ENCODE results near the gene EMID1. TPM values are rescaled to one million over a fixed set of nuclear protein-coding genes. Genes with fewer than 3 reads are reported as not detected.

The EMID1 gene
- total RNA-seq, 2 donors from 2014 or later = 0.52 to 1.8 TPM

DNA sequence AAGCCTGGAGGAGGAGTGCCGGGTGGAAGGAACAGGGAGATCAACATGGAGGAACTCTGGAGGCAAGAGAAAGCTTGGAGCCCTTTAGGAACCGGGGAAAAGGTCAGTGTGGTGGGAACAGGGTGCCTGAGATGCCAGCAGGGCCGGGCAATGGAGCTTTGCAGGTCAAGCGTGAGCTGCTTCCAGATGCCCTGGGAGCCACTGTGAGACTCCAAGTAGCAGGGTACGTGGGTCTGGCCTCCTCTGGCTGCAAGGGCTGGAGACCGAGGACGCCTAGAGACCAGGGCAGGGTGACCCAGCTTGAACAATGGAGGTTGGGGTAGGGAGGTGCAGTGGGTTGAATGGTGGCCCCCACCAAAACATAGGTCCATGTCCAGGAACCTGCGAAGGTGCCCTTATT, 15.6 kb upstream of the EMID1 start:
- DNase-seq = no peak

DNA sequence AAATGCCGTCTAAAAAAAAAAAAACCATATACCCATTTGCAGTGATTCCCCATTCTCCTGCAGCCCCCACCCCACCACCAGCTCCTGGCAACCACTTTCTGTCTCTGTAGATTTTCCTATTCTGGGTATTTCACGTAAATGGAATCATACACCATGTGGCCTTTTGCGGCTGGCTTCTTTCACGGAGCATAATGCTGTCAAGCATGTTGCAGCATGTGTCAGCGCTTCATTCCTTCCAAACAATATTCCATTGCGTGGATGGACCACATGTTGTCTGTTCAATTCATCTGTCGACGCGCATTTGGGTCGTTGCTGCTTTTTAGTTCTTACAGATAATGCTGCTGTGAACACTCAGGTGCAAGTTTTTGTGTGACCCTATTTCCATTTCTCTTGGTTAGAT, 14.8 kb upstream of the EMID1 start:
- no peak for ATAC-seq
- DNase-seq = no peak
- intact Hi-C loops (cut with DNase I) = no loop called here

More for the DNA sequence above, 15.6 kb upstream of the EMID1 start:
- intact Hi-C loops (cut with DNase I) = no loop called here
- no peak for ATAC-seq

DNA sequence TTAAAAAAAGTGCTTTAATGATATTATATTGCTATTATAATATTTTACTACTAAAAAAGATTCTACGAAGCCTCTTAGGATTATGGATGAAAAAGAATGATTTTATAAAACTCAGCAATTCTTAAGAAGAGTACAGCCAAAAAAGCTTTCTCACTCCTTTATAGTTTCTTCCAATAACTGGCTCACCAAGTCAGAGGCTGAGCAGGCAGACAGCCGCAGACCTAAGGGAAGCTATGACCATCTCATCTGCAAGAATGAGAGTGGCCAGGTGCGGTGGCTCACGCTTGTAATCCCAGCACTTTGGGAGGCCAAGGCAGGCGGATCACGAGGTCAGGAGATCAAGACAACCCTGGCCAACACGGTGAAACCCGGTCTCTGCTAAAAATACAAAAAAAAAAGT, 12.7 kb upstream of the EMID1 start:
- no peak for DNase-seq
- no peak for ATAC-seq
- intact Hi-C loops (cut with DNase I) = no loop called here

DNA sequence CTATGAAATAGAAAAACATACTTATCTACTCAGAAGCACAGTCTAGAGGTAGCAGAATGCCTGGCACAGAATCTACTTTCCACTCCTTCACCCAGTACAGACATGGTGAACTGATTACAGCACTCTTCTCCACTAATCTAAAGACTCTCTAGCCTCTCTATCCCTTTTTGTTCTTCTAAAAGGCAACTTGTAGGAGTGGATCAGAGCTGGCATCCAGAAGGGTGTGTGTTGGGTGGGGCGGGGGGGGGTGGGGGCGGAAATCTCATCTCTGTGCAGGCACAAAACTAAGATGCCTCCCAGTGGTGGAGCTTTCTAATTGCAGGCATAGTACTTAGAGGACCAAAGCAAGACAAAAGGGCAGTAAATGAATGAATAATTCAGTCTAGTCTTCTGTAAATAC, 11.5 kb upstream of the EMID1 start:
- ATAC-seq = no peak
- intact Hi-C loops (cut with DNase I) = no loop called here
- no peak for DNase-seq

DNA sequence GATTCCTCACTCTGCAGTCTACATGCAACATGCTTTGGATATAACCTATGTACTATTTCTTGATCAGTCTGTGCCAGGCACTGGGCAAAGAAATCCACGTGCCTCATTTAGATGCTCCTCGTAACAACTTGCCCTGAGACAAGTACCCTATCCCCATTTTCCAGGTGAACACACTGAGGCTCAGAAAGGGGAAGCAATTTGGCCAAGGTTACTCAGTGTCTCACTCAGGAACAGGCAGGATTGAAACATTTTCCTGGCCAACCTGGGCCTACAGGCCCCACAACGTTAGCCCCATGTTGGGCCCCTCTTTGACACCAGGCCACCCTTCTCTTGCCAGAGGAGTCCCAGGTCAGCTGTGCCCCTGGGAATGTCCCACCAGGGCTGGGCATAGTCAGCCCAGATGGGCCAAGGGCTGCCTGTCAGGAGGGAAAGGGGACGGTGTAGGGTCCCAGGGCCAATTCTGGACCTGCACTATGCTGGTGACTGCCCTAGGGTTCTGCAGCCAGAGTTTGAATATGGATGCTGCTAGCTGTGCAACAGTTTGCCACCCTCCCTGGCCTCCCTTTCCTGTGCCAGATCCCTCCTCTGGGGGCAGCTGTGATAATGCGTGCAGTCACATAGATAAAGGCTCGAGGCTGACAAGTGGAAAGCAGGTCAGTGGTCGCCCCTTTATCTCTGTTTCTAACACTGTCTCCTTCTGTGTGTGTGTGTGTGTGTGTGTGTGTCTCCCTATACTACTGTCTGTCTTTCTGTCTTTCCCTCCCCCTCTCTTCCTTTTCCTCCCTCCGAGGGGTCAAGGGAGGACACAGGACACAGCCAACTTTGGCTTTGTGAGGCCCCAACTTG, 10.4 kb upstream of the EMID1 start:
- intact Hi-C loops (cut with DNase I) = no loop called here
- DNase-seq (no peak), ATAC-seq (peak; percentile 60 to 63)

DNA sequence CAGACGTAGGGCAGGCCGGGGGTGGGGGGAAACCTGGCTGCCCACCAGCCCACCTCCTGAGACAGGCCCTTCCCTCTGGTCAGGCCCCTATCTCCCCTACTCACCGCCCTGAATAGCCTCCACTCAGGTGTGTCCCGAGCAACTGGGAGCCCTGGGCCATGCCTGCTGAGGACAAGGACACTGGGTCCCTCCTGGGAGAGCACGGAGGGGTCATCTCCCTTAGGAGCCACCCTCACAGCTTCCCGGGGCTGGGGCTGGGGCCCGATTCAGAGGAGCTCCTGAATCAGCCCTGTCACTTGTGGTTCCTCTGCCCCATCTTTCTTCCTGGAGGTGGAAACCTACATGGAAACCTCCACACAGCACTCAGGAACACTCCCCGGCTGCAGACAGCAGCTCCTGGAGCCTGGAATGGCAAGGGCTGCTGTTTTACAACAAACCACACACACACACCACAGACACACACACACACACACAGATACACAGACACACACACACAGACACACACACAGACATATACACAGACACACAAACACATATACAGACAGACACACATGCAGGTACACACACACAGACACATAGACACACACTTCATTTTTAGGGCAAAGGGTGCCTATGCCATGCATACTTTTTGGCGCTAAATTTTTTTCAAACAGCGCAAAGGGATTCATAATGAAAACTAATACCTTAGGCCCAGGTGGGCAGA, 9.6 kb upstream of the EMID1 start:
- DNase-seq (no peak), ATAC-seq (peak in 1 of 2 donors; percentile 51)
- intact Hi-C loops (cut with DNase I) = no loop called here

DNA sequence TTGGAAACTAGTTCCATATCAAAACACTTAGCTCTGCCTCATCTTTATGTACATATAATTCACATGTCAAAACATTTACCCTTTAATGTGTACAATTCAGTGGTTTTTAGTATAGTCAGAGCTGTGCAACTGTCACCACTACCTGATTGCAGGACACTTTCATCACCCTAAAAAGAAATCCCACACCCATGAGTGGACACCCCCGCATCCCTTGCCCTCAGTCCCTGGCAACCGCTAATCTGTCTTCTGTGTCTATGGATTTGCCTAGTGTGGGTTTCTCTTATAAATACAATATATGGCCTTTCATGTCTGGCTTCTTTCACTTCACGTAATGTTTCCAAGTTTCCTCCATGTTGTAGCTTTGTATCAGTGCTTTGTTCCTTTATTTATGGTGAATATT, 8.6 kb upstream of the EMID1 start:
- ATAC-seq (no peak), DNase-seq (no peak)
- intact Hi-C loops (cut with DNase I) = no loop called here

DNA sequence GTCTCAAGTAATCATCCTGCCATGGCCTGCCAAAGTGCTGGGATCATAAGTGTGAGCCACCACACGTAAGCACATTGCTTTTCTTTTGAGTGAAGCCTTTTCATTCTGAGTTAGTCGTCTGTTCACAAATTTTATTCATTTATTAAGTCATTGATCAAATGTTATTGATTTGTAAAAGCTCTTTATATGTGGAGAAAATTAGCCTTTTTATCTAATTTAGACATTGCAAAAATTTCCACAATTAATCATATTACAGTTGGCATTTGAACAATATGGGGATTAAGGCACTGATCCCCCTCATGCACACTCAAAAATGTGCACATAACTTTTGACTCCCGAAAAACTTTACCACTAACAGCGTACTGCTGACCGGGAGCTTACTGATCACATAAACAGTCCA, 7.5 kb upstream of the EMID1 start:
- intact Hi-C loops (cut with DNase I) = no loop called here
- DNase-seq (no peak), ATAC-seq (no peak)

DNA sequence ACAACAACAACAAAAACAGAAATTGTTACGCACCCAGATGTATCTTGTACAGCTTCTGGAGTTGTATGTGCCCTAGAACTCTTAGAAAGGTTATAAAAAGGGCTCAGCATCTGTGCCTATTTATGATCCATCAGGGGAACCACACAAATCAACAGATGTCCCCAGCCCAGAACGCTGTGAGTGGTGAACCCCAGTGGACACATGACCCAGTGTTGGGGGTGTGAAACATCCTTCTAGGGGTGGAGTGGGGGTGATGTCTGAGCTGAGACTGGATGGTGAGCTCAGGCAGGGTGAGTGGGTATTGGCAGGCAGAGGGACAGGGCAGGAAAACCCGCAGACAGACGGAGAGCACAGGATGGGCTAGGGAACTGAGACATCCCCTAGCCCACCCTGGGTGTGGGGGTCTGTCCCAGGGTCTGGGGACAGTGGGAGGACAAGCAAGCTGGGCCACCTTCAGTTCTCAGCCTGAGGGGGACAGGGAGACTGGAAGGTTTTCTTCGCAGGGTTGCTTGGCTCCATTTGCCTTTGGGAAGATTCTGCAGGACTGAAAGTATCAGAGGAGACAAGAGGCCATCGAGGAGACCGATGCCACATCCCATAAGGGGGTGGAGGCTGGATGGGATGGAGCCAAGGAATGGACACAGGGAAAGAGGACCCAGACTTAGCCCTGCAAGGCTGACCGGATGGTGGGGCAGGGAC, 5.8 kb upstream of the EMID1 start:
- ATAC-seq = no peak
- intact Hi-C loops (cut with DNase I) = no loop called here
- peak; percentile 10 for DNase-seq

DNA sequence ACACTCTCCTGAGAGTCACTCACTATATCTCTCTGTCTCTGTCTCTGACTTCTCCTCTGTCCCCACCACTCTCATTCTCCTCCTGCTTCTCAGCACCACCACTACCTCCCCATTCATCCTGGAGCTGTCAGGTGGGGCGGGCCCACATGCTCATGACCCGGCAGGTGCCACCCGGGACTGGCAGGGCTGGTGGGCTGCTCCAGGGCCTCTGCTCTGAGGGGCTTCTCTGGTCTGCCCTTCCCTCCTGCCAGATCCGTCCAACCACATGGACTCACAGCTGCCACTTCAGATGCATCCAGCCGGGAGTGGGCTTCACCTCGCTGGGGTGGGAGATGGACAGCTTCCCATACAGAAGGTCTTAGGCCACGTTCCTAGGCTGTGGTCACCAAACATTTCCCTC, 4.8 kb upstream of the EMID1 start:
- peak; percentile 16 for DNase-seq
- intact Hi-C loops (cut with DNase I) = no loop called here

DNA sequence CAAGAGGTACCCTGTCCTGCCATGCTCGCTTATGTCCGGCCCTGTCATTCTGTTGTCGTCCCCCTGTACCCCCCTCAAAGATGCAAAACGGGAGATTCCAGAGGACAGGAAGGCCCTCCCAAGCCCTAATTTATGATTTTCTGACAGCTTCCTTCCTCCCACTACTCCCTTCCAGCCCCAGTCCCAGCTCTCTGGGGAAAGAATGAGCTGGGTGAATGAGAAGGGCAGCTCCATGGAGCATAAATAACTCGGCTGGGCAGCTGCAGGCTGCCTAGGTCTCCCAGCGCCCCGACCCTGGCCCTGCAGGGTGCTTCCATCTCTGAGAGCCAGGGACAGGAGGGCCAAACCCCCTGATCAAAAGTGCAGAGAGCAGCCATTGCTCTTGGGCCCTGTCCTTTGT, 3.9 kb upstream of the EMID1 start:
- intact Hi-C loops (cut with DNase I) = no loop called here
- DNase-seq = no peak
- ATAC-seq = no peak

More for the DNA sequence above, 4.8 kb upstream of the EMID1 start:
- ATAC-seq = no peak

DNA sequence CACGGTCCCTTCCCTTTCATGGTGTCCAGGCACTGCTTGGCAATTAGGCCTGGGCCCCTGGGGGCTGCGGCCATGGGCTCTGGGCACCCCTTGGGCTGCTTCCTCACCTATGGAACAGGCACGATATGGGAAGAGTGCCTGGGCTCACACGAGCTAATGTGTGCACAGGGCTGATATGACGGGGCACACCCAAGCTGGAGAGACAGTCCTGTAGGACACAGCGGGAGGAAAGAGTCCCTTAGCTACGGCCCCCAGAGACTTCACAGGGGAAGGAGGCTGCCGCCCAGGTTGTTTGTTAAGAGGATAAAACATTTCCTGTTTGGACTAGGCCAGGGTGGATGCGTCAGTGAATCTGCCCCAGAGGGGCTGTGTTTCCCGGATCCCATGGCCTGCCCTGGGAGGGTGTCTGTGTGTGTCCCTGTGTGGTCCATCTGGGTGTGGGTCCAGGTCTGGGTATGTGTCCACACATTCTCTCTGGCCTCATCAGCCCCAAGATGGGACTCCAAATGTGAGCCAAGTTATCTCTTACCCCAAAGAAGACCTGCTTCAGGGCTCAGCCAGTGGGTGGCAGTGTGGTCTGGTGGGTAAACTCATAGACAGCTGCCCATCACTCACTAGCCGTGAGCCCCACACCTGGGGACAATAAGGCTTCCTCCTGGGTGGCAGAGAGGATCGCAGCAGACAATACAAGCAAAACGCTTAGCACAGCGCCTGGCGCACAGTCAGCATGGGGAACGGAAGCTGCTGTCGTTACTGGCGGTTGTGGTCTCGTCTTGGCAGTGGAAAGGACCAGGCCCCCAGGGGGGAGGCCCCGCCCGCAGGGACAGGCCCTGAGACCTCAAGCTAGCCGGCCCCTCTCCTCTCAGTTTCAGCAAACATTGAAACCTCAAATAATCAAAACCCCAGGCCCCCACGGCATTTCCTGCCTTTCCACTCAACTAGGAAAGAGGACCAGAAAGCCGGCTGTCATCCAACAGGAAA, 3.2 kb upstream of the EMID1 start:
- DNase-seq (peak; percentile 63), ATAC-seq (peak; percentile 60 to 62)
- intact Hi-C loops (cut with DNase I) = no loop called here

DNA sequence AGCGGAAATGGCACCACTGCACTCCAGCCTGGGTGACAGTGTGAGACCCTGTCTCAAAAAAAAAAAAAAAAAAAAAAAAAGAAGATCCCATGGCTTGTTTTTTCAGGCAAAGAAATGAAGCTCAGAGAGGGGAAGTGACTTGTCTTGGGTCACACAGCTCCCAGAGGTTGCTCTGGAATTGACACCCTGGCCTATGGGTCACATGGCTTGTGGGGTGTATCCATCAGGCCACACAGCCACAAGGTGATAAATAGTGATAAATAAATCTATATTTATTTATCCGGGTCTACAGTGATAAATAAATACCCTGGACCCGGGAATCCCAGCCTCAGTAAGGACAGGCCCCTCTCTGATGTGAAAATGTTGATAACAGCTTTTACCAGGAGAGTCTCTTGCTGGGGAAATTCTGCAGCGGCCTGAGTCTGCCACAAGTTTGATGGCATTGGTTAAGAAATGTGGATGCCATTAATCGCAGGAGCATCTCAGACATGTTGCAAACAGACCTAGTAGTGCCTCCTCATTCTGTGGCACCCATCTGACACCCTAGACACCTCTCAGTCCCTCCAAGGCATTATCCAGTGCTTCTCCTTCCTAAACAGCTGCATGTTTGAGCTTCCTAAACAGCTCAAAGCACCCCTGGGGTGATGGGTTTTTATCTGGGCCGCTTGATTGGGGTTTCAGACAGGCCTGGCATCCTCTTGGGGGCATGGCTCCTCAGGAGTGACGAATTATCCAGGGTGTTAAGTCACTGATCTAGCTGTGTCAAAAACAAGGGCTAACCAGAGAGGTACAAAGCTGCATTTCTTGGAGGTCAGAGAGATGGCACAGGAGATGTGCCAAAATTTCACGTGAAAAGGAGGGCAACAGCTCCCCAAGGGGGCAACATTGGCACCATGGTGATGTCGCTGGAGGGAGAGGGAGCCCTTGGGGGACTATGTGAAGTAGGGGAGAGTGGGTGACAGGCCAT, 1.9 kb upstream of the EMID1 start:
- ATAC-seq (no peak), DNase-seq (no peak)
- intact Hi-C loops (cut with DNase I) = no loop called here

DNA sequence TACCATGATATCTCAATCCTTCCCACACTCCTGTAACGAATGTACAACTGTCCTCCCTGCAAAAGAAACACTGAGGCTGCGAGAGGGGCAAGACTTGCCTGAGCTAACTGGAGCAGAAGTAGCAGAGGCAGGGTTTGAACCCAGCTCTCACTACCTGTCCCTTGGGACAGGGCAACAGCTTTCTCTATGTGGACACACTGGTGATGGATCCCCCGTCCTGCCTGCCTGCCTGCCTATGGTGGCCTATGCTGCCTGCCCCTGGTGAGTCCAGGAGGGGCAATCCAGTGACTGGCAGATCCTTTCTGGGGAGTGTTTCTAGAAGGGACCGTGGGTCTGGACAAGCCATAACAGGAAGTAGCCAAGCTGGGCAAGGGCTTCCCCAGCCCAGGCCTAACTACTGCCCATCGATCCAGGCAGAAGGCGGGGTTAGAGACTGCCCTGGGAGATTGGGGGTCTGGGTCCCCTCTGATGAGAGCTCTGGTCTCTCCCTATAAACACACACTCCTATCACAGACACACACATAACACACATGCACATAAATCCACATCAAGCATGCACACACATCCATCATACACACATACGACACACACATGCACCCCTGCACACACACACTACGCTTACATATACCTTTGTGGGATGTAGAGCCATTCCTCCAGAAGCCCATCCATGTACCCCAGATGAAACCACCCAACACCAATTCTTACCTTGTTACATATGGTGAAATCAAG, 1.1 kb upstream of the EMID1 start:
- ATAC-seq (no peak), DNase-seq (no peak)
- intact Hi-C loops (cut with DNase I) = no loop called here

DNA sequence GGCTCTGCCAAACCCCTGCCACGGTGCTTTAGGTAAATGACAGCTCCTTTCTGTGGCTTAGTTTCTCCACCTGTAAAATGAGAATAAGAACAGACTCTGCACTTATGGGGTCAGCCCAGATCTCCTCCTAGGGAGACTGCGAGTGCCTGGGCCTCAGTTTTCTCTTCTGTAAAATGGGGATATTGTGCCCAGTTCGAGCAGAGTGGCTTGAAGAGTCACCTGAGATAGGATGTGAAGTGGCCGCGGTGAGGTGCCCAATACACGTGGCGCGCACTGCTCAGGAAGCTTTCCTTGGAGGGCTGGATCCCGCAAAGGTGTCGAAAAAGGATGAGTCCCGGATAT, 473 bp upstream of the EMID1 start:
- ATAC-seq = no peak
- no peak for DNase-seq
- intact Hi-C loops (cut with DNase I) = no loop called here

DNA sequence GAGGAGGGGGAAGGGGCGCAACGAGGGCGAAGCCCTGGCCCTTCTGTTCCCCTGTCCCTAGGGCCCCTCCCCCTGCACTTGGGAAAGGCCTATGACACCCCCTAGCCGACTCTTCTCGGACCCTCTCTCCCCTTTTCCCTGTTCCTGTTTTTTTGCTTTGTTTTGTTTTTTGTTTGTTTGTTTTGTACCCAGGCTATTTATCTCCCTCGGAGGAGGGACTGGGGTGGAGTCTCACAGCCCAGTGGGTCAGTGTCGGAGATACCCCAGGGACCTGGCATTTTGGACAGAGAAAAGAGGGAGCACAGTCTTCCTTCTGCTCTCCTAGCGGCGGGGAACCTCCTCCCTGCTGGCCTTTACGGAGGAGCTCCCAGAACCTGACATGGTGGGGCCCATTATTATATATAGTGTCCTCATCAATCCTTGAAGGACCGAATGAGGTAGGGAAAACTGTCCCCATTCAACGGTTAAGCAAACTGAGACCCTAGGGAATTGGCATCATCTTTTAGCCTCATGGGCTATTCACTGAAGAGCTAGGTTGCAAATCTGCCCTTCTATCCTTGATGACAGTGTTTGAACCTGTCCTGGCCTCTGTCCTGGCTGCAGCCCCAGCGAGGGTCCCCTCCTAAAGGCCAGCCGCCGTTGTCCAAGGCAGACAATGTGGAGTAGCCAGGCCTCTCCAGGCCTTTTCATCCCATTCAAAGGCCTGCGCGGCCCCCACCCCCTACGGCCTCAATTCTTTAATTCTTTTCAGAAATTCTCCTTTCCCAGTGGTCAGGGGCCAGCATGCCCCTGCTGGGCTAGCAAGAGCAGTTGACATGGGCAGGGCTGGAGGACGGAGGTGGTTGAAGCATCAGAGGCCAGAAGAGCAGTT, 911 bp downstream of the EMID1 start:
- no peak for ATAC-seq
- intact Hi-C loops (cut with DNase I) = no loop called here
- no peak for DNase-seq

DNA sequence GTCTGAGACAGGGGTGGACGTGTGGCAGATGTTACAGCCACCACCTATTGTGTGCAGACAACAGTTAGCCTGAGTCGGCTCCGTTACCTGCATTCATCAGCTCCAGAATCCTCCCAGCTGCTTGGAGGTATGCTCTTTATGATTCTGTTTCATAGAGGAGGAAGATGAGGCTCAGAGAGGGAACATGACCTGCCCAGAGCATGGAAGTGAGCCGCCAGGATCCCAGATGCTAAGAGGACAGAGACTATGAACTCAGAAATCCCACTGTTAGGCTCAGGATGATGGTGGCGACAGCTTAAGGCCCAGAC, 1.5 kb downstream of the EMID1 start:
- DNase-seq (no peak), ATAC-seq (no peak)
- intact Hi-C loops (cut with DNase I) = no loop called here

Data from left cardiac atrium (tissue), 4 donors.